Measurements from ENCODE around the gene MUC12.
"Not testable (repeated sequence)": the region's sequence is repeated elsewhere in the genome, so short reads cannot be mapped to it uniquely, and the experiment has no call there.

Gene MUC12

GRCh38 chr7:100969066-100969615, at the start of gene MUC12:
Gene MUC12 (plus strand): TSS chr7:100969565. CDS start chr7:100969623, 58 bp downstream.
- no peak for DNase-seq

- not testable (repeated sequence) for DNase-seq
Observed at GRCh38 chr7:100919779-100920437, 49.5 kb upstream of the MUC12 start.

GRCh38 chr7:100921039-100921438, 48.3 kb upstream of the MUC12 start:
- DNase-seq = no peak

GRCh38 chr7:100923616-100924015, 45.7 kb upstream of the MUC12 start:
- DNase-seq = not testable (repeated sequence)

GRCh38 chr7:100929808-100930174, 39.6 kb upstream of the MUC12 start:
- DNase-seq = no peak

GRCh38 chr7:100933734-100934133, 35.6 kb upstream of the MUC12 start:
- DNase-seq = no peak

GRCh38 chr7:100935381-100935780, 34.0 kb upstream of the MUC12 start:
- DNase-seq = not testable (repeated sequence)

- DNase-seq = not testable (repeated sequence)
Observed at GRCh38 chr7:100936167-100936566, 33.2 kb upstream of the MUC12 start.

- no peak for DNase-seq
Observed at GRCh38 chr7:100942045-100942774, 27.2 kb upstream of the MUC12 start.

GRCh38 chr7:100943693-100944092, 25.7 kb upstream of the MUC12 start:
- no peak for DNase-seq

GRCh38 chr7:100944138-100944537, 25.2 kb upstream of the MUC12 start:
- DNase-seq = no peak

- DNase-seq = no peak
Observed at GRCh38 chr7:100946111-100946510, 23.3 kb upstream of the MUC12 start.

- no peak for DNase-seq
Observed at GRCh38 chr7:100946766-100947365, 22.5 kb upstream of the MUC12 start.

GRCh38 chr7:100947792-100948191, 21.6 kb upstream of the MUC12 start:
- DNase-seq = no peak

- no peak for DNase-seq
Observed at GRCh38 chr7:100949227-100949932, 20.0 kb upstream of the MUC12 start, which contains the start of gene MUC3A. Gene MUC3A (plus strand): TSS chr7:100949534. CDS start chr7:100949625, 91 bp downstream.

- no peak for DNase-seq
Observed at GRCh38 chr7:100949933-100950443, 19.4 kb upstream of the MUC12 start.

GRCh38 chr7:100951172-100951571, 18.2 kb upstream of the MUC12 start:
- DNase-seq = no peak

- DNase-seq = no peak
Observed at GRCh38 chr7:100951888-100952560, 17.3 kb upstream of the MUC12 start.

GRCh38 chr7:100952641-100953040, 16.7 kb upstream of the MUC12 start:
- DNase-seq = no peak

GRCh38 chr7:100957832-100958421, 11.4 kb upstream of the MUC12 start:
- no peak for DNase-seq

GRCh38 chr7:100959894-100960293, 9.5 kb upstream of the MUC12 start:
- no peak for DNase-seq

- DNase-seq = no peak
Observed at GRCh38 chr7:100962537-100962936, 6.8 kb upstream of the MUC12 start.
